Measurements from ENCODE around the gene PARD3. TPM values are rescaled to one million over a fixed set of nuclear protein-coding genes. Genes with fewer than 3 reads are reported as not detected.

The PARD3 gene
- total RNA-seq, 6 experiments from 2014 or later, result 19.1 to 27.8 (median 22.0) TPM

DNA sequence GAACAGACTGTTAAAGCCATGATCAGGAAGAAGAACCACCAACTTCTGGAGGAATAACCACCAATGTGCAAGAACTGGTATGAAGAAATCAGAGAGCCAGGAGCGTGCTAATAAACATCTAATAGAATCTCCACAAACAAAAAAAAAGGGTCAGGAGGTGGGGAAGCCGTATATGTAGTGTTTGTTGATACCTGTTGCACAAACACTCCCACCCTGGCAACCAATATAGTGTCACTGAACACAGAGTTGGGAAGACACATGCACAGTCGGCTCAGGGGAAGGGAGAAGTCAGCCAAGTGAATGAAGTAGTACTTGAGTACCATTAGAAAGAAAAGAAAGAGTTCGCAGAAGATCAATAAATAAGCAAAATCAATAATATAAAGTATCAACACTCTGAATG is 400.1 kb downstream of the PARD3 start:
- no peak for TF ChIP-seq POLR2A (IDR thresholded peaks at IDR 0.05)
- TF ChIP-seq, protein P1, sequence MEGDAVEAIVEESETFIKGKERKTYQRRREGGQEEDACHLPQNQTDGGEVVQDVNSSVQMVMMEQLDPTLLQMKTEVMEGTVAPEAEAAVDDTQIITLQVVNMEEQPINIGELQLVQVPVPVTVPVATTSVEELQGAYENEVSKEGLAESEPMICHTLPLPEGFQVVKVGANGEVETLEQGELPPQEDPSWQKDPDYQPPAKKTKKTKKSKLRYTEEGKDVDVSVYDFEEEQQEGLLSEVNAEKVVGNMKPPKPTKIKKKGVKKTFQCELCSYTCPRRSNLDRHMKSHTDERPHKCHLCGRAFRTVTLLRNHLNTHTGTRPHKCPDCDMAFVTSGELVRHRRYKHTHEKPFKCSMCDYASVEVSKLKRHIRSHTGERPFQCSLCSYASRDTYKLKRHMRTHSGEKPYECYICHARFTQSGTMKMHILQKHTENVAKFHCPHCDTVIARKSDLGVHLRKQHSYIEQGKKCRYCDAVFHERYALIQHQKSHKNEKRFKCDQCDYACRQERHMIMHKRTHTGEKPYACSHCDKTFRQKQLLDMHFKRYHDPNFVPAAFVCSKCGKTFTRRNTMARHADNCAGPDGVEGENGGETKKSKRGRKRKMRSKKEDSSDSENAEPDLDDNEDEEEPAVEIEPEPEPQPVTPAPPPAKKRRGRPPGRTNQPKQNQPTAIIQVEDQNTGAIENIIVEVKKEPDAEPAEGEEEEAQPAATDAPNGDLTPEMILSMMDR (IDR thresholded peaks at IDR 0.05), result no peak
- Histone ChIP-seq H3K27me3 (no peaks in the 10 kb centered on the region), H3K4me3 (no peak overlapping the region), H3K4me1 (peaks cover 0 to 3% (median 0%) of the 10 kb centered on the region in 4 donors), H3K9me3 (no peaks in the 10 kb centered on the region), H3K27ac (no peak overlapping the region), H3K36me3 (no peaks in the 10 kb centered on the region)
- 79% methylated on average over 4 of the region's 4 CpGs for WGBS (ENCODE audit: insufficient coverage, low coverage, low lambda C conversion rate, missing lambda C conversion rate)
- intact Hi-C loops (cut with DNase I), result no loop called here
- DNase-seq, result no peak
- no peak for ATAC-seq

DNA sequence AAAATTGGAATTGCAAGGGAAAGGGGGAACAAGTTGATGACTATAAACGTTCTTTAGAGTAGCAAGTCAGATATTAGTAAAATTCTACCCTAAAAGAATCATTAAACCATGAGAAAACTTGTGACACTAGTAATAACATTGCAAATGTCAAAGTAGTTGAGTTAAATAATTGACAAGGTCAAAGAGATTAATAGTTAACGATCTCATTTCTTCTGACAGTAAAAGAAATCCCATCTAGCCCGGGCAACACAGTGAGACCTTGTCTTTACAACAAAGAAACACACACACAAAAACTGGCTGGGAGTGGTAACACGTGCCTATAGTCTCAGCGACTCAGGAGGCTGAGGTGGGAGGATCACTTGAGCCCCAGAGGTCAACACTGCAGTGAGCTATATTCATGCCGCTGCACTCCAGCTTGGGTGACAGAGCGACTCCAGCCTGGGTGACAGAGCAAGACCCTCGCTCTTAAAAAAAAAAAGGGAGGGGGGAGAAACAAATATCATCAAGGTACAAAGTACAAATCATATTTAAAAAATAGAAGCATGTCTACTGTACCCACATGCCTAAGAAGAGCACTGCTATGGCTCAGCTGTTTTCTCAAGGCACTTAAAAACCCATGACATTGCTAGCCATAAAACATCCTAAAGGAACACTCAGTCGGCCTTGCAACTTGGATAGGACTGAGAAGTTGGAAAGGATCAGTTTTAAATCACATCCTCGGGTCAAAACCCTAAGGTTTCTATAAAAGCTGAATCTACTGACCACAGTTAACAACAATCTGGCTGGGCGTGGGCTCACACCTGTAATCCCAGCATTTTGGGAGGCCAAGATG is 401.1 kb downstream of the PARD3 start:
- no peak for ATAC-seq
- intact Hi-C loops (cut with DNase I), result no loop called here
- H3K4me1 ChIP-seq, result peaks cover 0 to 3% (median 0%) of the 10 kb centered on the region in 4 donors

DNA sequence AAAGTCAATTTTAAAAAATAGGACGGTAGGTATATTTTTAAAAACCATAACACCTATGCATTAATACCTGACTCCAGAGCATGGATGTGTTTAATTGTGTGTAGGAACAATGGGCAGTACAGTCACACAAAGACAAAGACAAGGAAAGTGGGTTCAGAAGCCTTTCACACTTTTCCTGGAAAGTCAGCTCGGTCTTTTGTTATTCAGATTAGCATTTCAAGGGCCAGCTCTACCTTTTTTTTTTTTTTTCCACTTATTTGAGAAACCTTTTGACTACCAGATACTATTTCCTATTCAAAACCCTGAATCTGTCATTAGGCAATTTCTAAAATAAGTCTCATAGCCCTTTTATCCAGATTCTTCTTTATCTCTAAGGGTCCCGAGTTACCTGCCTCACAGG is 401.9 kb downstream of the PARD3 start:
- ATAC-seq (no peak), DNase-seq (no peak)
- Histone ChIP-seq H3K4me3 (no peak overlapping the region), H3K36me3 (no peaks in the 10 kb centered on the region), H3K9me3 (no peaks in the 10 kb centered on the region), H3K27me3 (no peaks in the 10 kb centered on the region), H3K4me1 (peaks cover 0 to 3% (median 0%) of the 10 kb centered on the region in 4 donors), H3K27ac (no peak overlapping the region)
- TF ChIP-seq, protein P1 (IDR thresholded peaks at IDR 0.05), result no peak
- TF ChIP-seq POLR2A (IDR thresholded peaks at IDR 0.05), result no peak
- WGBS (ENCODE audit: insufficient coverage, low coverage, low lambda C conversion rate, missing lambda C conversion rate), result 94% methylated on average over 3 of the region's 3 CpGs
- intact Hi-C loops (cut with DNase I), result no loop called here

More for the DNA sequence above, 401.1 kb downstream of the PARD3 start:
- TF ChIP-seq, protein P1 (IDR thresholded peaks at IDR 0.05), result no peak
- TF ChIP-seq POLR2A (IDR thresholded peaks at IDR 0.05), result no peak
- Histone ChIP-seq H3K9me3 (no peaks in the 10 kb centered on the region), H3K27me3 (no peaks in the 10 kb centered on the region), H3K4me3 (no peak overlapping the region), H3K36me3 (no peaks in the 10 kb centered on the region), H3K27ac (no peak overlapping the region)
- DNase-seq, result no peak
- 88% methylated on average over 10 of the region's 11 CpGs for WGBS (ENCODE audit: insufficient coverage, low coverage, low lambda C conversion rate, missing lambda C conversion rate)

DNA sequence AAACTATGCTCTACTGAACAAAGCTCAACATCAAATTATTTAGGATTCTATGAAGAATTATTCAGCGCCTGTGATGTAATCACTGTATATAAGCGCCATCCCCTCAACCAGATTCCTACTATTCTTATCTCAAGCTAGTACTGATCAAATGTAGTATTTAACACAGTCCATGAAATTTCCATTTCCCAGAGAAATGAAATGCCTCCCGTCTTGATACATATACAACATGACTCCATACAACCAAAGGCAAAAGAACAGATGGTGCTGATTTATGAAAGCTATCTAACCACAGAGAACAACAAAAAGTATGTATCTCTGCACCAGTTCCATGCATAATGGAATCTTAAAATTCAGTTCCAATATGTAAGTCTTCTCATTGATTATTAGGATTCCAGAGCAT is 406.1 kb downstream of the PARD3 start:
- Histone ChIP-seq H3K4me1 (peaks cover 0 to 3% (median 0%) of the 10 kb centered on the region in 4 donors), H3K36me3 (no peaks in the 10 kb centered on the region), H3K27ac (no peak overlapping the region), H3K27me3 (no peaks in the 10 kb centered on the region), H3K9me3 (no peaks in the 10 kb centered on the region), H3K4me3 (no peak overlapping the region)
- no peak for ATAC-seq
- intact Hi-C loops (cut with DNase I), result no loop called here
- TF ChIP-seq POLR2A (IDR thresholded peaks at IDR 0.05), result no peak
- TF ChIP-seq, protein P1 (IDR thresholded peaks at IDR 0.05), result no peak
- 94% methylated on average over 3 of the region's 3 CpGs for WGBS (ENCODE audit: insufficient coverage, low coverage, low lambda C conversion rate, missing lambda C conversion rate)
- no peak for DNase-seq
